ENCODE measurements around the gene FAM236A. TPM values are rescaled to one million over a fixed set of nuclear protein-coding genes. Genes with fewer than 3 reads are reported as not detected.
A peak's percentile ranks its signal among the peaks of the same experiment; 100 is the strongest.
"Not testable (repeated sequence)": the region's sequence is repeated elsewhere in the genome, so short reads cannot be mapped to it uniquely, and the experiment has no call there.

The FAM236A gene
- not detected for total RNA-seq

GRCh38 chrX:72937906-72938305, at the start of gene FAM236A:
Gene FAM236A (plus strand): TSS chrX:72938206. CDS start chrX:72938263, 57 bp downstream.
- not testable (repeated sequence) for H3K4me3 Mint-ChIP-seq; H3K4me1 Mint-ChIP-seq (ENCODE audit: low read depth); H3K27me3 Mint-ChIP-seq (ENCODE audit: low read depth); ATAC-seq; DNase-seq; H3K9me3 Mint-ChIP-seq; H3K36me3 Mint-ChIP-seq (ENCODE audit: insufficient read depth)

GRCh38 chrX:72889740-72890139, 48.3 kb upstream of the FAM236A start:
- not testable (repeated sequence) for ATAC-seq

GRCh38 chrX:72912315-72912714, 25.7 kb upstream of the FAM236A start, which contains the start of gene FAM236C:
Gene FAM236C (plus strand): TSS chrX:72912615. CDS start chrX:72912715, 100 bp downstream.
- not testable (repeated sequence) for ATAC-seq; H3K36me3 Mint-ChIP-seq (ENCODE audit: insufficient read depth); H3K9me3 Mint-ChIP-seq; DNase-seq; H3K4me3 Mint-ChIP-seq; H3K27me3 Mint-ChIP-seq (ENCODE audit: low read depth); H3K4me1 Mint-ChIP-seq (ENCODE audit: low read depth)

More at GRCh38 chrX:72889740-72890139, 48.3 kb upstream of the FAM236A start:
- not testable (repeated sequence) for H3K4me1 Mint-ChIP-seq (ENCODE audit: low read depth); DNase-seq; H3K36me3 Mint-ChIP-seq (ENCODE audit: insufficient read depth); H3K27me3 Mint-ChIP-seq (ENCODE audit: low read depth); H3K9me3 Mint-ChIP-seq; H3K4me3 Mint-ChIP-seq

GRCh38 chrX:72916096-72916495, 21.9 kb upstream of the FAM236A start:
- H3K36me3 Mint-ChIP-seq (ENCODE audit: insufficient read depth); H3K4me3 Mint-ChIP-seq; H3K9me3 Mint-ChIP-seq; H3K4me1 Mint-ChIP-seq (ENCODE audit: low read depth); ATAC-seq; DNase-seq; H3K27me3 Mint-ChIP-seq (ENCODE audit: low read depth): not testable (repeated sequence)

- H3K4me1 Mint-ChIP-seq (ENCODE audit: low read depth); H3K36me3 Mint-ChIP-seq (ENCODE audit: insufficient read depth); DNase-seq; H3K27me3 Mint-ChIP-seq (ENCODE audit: low read depth); H3K9me3 Mint-ChIP-seq; H3K4me3 Mint-ChIP-seq; ATAC-seq: not testable (repeated sequence)
These were observed 5.7 kb upstream of the FAM236A start for GRCh38 chrX:72932283-72932682.

GRCh38 chrX:72936455-72936854, 1.6 kb upstream of the FAM236A start:
- ATAC-seq; H3K4me3 Mint-ChIP-seq; H3K4me1 Mint-ChIP-seq (ENCODE audit: low read depth); H3K9me3 Mint-ChIP-seq; H3K27me3 Mint-ChIP-seq (ENCODE audit: low read depth); H3K36me3 Mint-ChIP-seq (ENCODE audit: insufficient read depth); DNase-seq: not testable (repeated sequence)

- not testable (repeated sequence) for H3K27me3 Mint-ChIP-seq (ENCODE audit: low read depth); H3K4me1 Mint-ChIP-seq (ENCODE audit: low read depth); ATAC-seq; DNase-seq; H3K4me3 Mint-ChIP-seq; H3K36me3 Mint-ChIP-seq (ENCODE audit: insufficient read depth); H3K9me3 Mint-ChIP-seq
These were observed 1.0 kb upstream of the FAM236A start for GRCh38 chrX:72936882-72937455.

- H3K27me3 Mint-ChIP-seq (ENCODE audit: low read depth); H3K36me3 Mint-ChIP-seq (ENCODE audit: insufficient read depth); DNase-seq; H3K4me1 Mint-ChIP-seq (ENCODE audit: low read depth); ATAC-seq; H3K9me3 Mint-ChIP-seq; H3K4me3 Mint-ChIP-seq: not testable (repeated sequence)
These were observed 4.3 kb downstream of the FAM236A start for GRCh38 chrX:72942272-72942671.

GRCh38 chrX:72943035-72943818, 5.2 kb downstream of the FAM236A start:
- H3K4me3 Mint-ChIP-seq: not testable (repeated sequence)
- peak; percentile 78 to 80 for ATAC-seq

GRCh38 chrX:72943819-72944169, 5.8 kb downstream of the FAM236A start, which contains the start of gene DMRTC1:
Gene DMRTC1 (minus strand): TSS chrX:72943837. CDS start chrX:72875694, 68,143 bp downstream.
- not testable (repeated sequence) for H3K9me3 Mint-ChIP-seq; H3K27me3 Mint-ChIP-seq (ENCODE audit: low read depth); DNase-seq; H3K36me3 Mint-ChIP-seq (ENCODE audit: insufficient read depth); H3K4me3 Mint-ChIP-seq; H3K4me1 Mint-ChIP-seq (ENCODE audit: low read depth)
- ATAC-seq: peak; percentile 77 to 85

More at GRCh38 chrX:72943035-72943818, 5.2 kb downstream of the FAM236A start:
- not testable (repeated sequence) for H3K9me3 Mint-ChIP-seq; H3K4me1 Mint-ChIP-seq (ENCODE audit: low read depth); H3K27me3 Mint-ChIP-seq (ENCODE audit: low read depth); DNase-seq; H3K36me3 Mint-ChIP-seq (ENCODE audit: insufficient read depth)

- not testable (repeated sequence) for H3K4me3 Mint-ChIP-seq; H3K9me3 Mint-ChIP-seq; ATAC-seq; H3K36me3 Mint-ChIP-seq (ENCODE audit: insufficient read depth); H3K27me3 Mint-ChIP-seq (ENCODE audit: low read depth); DNase-seq; H3K4me1 Mint-ChIP-seq (ENCODE audit: low read depth)
These were observed 22.0 kb downstream of the FAM236A start for GRCh38 chrX:72959971-72960370.

GRCh38 chrX:72971859-72972258, 33.9 kb downstream of the FAM236A start:
- not testable (repeated sequence) for H3K4me1 Mint-ChIP-seq (ENCODE audit: low read depth); ATAC-seq

GRCh38 chrX:72974885-72975284, 36.9 kb downstream of the FAM236A start:
- not testable (repeated sequence) for H3K9me3 Mint-ChIP-seq; H3K4me1 Mint-ChIP-seq (ENCODE audit: low read depth); ATAC-seq; DNase-seq; H3K4me3 Mint-ChIP-seq; H3K36me3 Mint-ChIP-seq (ENCODE audit: insufficient read depth); H3K27me3 Mint-ChIP-seq (ENCODE audit: low read depth)

More at GRCh38 chrX:72971859-72972258, 33.9 kb downstream of the FAM236A start:
- not testable (repeated sequence) for H3K27me3 Mint-ChIP-seq (ENCODE audit: low read depth); DNase-seq; H3K4me3 Mint-ChIP-seq; H3K9me3 Mint-ChIP-seq; H3K36me3 Mint-ChIP-seq (ENCODE audit: insufficient read depth)

GRCh38 chrX:72980894-72981469, 43.0 kb downstream of the FAM236A start:
- not testable (repeated sequence) for H3K4me1 Mint-ChIP-seq (ENCODE audit: low read depth); H3K36me3 Mint-ChIP-seq (ENCODE audit: insufficient read depth); DNase-seq; H3K27me3 Mint-ChIP-seq (ENCODE audit: low read depth); H3K9me3 Mint-ChIP-seq; H3K4me3 Mint-ChIP-seq; ATAC-seq
